Caki2 (cell line): ENCODE measurements around the gene TSEN34. TPM values are rescaled to one million over a fixed set of nuclear protein-coding genes. Genes with fewer than 3 reads are reported as not detected.
A peak's percentile ranks its signal among the peaks of the same experiment; 100 is the strongest.
"Not testable (repeated sequence)": the region's sequence is repeated elsewhere in the genome, so short reads cannot be mapped to it uniquely, and the experiment has no call there.

Experiments used
- DNase-seq: peaks from one replicate; pipeline ENCODE4 v3.0.0-alpha.2; 2015; ENCODE audit warnings: low read depth
- in situ Hi-C: cut with HindIII; loops from 2 replicates; pipeline ENCODE4 v1.10.0; 2016; ENCODE audit warnings: low sequenced_read_pairs, low pct_unique_long_range_greater_than_20kb, mixed read lengths
- total RNA-seq: library from RNA; depleted of rRNA; stranded (reverse); fragments of >200 nt; shearing (Covaris generic); gene quantifications from 2 replicates; pipeline ENCODE4 v1.2.3, GENCODE V29; 2014; ENCODE audit warnings: low replicate concordance

Gene TSEN34
- total RNA-seq, 1 experiment from 2014 or later = 219 TPM

DNA sequence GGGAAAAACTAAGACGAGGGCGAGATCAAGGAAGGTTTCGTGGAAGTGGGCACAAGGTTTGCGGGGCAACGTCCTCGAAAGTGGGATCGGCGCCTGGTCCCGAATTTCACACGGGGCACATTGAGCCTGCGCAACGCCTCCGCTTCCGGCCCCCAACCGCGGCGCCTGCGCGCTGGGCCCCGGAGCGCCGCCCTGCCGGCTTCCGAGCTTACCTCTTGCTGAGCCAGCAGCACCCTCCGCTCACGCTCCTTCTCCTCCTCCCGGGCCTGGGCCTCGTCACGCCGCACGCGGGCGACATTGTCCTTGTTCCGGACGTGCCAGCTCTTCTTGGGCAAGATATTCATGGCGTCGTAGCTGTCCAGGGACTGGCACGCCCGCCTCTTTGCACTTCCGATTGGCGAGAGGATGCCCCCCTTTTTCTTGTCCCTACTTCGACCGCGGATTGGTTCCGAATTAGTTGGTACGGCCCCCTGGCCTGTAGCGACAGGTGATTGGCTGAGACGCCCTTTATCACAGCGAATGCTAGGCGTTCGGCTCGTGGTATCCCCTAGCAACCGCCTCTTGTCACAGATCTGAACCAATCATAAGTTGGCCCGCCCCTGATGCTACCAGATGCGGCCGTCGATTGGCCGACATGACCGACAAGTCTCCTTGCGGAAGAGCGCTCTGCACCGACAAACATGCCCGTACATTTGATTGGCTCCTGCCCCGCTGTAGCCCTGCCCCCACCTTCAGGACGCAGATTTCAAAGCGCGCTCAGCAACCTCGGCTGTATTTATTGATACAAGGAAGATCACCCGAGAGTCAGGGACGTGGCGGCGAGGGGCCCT is 31.5 kb upstream of the TSEN34 start, which contains the start of gene LENG1:
Gene LENG1, minus strand, starts transcription at position 370 of the 830 bp plus-strand sequence. Its CDS starts 26 bp downstream, at position 344.
- DNase-seq = peak; percentile 100
- in situ Hi-C loops = no loop called here

DNA sequence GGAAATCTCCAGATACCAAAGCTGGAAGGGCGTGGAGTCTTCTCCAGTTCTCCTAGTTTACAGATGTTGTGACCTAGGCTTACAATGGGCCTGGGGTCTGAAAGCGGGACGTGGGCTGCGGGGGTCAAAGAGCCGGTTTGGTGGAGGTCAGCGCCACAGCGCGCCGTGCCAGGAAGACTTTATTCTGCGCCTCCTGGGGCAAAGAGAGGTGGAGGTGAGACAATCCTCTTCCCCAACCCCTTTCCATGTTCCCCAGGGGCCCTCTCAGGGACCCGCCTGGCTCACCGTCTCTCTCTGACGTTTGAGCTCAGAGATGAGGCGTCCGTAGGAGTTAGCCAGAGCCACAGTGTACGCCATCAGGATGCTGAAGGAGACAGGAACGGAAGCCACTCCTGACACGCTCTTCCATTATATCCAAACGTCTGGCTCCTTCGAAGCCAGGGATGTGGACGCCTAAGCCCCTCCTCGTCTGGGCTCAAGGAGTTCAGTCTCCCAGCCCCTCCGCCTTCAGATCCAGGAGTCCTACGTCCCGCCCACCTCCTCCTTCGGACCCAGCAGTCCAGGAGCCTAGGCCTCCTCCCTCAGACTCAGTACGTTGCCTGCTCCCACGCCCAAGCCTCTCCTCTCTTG is 30.8 kb upstream of the TSEN34 start:
- in situ Hi-C loops = no loop called here
- DNase-seq = no peak

DNA sequence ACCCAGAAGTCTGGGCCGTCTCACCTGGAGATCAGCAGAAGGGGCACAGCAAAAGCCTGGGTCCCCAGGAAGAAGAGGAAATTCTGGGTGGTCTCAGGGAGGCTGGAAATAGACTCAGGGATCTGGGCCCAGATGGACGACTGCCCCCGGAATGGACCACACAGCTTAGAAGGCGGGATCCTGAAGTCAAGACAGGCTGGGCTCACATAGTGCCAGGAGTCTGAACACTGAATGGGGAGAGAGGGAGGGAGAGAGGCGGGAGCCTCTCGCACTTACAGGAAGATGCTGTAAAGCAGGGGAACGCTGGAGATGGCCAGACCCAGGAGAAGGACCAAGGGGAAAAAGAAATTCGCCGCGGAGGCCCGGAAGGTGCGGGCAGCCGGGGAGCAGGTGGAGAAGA is 30.3 kb upstream of the TSEN34 start:
- no peak for DNase-seq
- in situ Hi-C loops = no loop called here

DNA sequence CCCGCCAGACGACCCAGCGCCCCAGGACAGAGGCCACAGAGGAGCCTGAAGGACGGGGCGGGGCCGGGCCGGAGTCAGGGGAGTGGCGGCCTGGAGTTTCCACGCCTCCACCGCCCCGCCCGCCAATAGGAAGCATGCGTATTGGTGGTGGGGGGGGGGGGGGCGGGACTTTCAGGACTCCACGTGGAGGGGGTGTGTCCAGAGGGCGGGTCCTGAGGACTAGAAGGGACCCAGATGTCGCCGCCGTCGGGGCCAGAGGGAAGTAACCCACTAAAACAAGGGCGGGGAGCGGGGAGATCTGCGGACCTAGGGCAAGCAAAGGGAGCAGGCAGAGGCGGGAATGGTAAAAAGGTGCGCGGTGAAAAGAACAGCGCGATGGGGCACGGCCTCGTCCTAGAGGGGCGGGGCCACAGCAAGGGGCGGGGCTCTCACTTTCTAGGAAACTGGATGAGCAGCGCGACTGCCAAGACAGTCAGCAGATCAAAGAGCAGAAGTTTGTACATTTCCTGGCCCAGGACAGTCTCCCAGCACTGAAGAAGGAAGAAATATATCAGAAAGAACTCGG is 28.8 kb upstream of the TSEN34 start:
- DNase-seq = peak; percentile 89
- in situ Hi-C loops = no loop called here

DNA sequence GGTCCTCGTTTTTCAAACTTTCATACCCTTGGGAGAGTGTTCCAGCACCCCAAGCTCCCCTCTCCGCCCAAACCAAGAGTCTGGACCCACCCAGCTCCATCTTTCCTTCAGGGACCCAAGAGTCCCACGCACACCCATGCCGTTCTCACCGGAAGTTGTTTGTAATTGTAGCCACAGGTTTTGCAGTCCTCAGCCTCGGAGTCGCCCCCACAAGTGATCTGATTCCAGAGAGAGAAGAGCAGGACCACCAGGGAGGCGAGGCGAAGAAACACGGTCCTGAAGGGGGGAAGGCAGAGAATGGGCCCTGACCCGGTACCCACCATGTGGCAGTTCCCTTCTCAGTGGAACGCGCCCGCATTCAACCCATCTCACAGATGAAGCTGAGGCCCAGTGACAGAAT is 28.2 kb upstream of the TSEN34 start:
- no peak for DNase-seq
- in situ Hi-C loops = no loop called here

DNA sequence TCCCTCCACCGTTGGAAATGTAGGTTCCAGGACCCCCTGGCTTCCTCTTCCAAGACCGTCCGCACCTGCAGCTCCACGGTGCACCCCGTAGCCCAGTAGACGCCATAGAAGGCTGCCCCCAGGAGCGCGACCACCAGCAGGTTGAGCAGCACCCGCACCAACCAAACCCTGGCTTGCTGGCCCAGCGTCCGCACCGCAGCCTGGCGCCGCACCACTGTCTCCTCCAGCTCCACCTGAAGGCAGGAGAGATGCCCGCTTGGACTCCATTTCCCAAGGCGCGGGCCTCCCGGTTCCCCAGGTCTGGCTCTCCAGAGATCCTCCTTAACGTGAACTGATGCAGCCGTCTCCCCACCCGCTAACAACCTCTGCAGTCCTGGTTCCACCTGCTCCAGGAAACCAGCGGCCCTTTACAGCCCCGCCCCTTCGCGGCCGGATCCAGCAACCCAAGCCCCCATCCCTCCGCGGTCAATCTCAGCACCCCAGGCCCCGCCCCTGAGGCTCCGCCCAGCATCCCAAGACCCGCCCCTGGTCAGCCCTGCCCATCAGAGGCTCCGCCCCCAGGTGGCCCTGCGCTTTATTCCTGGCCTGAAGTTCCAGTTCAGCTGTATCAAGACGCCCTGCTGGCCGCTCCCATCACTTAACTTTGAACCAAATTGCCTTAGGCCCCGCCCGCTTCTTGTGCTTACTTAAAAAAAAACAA is 26.6 kb upstream of the TSEN34 start:
- DNase-seq = no peak
- in situ Hi-C loops = no loop called here

DNA sequence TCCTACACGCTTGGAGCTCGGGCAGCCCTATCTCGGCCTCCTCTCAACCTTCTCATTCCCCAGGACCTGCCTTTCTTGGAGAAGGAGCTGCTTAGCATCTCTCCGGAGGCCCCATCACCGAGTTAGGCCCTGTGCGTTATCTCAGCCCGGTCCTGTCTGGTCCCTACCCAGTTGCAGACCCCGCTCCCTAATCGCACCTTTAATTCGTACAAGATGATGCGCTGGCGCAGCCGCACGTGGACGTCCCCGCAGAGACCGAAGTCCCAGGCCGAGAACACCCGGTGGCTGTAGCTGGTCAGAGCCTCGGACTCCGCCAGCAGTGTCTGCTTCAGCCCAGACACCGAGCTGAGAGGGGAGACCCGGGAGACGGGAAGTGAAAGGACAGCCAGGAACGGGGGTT is 25.9 kb upstream of the TSEN34 start:
- in situ Hi-C loops = no loop called here
- DNase-seq = no peak

DNA sequence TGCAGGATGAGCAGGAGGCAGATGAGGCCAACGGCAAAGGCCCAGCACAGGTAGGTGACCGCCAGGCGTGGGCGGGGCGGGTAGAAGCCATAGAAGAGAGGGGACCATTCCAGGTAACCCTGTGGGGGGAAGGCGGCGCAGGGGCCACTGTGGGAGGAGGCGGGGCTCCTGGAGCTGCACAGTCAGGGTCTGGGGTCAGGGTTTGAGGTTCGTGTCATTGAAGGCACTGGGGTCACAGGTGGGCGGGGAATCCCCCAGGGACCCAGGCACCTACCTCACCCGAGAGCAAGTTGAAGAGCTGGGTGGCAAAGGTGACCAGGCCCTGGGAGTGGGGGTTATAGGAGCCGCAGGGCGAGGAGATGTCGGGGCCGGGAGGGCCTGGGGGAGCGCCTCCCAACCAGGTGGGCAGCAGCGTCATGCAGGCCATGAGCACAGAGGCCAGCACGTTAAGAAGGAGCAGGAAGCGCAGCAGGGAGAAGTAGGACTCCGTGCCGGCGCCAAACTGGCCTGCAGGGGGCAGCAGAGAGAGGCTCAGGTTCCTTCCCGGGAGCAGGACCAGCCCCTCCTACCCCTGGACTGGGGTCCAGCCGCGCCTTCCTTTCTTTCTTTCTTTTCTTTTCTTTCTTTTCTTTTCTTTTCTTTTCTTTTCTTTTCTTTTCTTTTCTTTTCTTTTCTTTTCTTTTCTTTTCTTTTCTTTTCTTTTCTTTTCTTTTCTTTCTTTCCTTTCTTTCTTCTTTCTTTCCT is 22.8 kb upstream of the TSEN34 start:
- peak; percentile 82 for DNase-seq
- in situ Hi-C loops = no loop called here

DNA sequence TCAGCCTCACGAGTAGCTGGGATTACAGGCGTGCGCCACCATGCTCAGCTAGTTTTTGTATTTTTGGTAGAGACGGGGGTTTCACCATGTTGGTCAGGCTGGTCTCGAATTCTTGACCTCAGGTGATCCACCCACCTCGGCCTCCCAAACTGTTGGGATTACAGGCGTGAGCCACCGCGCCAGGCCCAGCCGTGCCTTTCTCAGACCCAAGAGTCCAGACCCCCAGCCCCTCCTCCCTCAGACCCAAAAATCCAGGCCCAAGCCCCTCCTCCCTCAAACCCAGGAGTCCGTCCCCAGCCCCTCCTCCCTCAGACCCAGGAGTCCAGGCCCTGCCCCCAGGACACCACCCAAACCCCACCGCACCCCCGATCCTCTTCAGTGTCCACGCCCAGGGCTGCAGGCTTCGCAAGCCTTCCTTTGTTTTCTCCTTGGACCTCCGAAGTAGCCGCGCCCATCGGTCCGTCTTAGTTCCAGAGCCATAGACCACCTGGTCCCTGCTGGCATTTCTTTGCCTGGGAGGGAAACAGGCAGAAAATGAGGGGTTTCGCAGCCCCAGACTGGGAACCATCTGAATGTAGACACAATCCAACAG is 21.9 kb upstream of the TSEN34 start:
- in situ Hi-C loops = no loop called here
- DNase-seq = no peak

DNA sequence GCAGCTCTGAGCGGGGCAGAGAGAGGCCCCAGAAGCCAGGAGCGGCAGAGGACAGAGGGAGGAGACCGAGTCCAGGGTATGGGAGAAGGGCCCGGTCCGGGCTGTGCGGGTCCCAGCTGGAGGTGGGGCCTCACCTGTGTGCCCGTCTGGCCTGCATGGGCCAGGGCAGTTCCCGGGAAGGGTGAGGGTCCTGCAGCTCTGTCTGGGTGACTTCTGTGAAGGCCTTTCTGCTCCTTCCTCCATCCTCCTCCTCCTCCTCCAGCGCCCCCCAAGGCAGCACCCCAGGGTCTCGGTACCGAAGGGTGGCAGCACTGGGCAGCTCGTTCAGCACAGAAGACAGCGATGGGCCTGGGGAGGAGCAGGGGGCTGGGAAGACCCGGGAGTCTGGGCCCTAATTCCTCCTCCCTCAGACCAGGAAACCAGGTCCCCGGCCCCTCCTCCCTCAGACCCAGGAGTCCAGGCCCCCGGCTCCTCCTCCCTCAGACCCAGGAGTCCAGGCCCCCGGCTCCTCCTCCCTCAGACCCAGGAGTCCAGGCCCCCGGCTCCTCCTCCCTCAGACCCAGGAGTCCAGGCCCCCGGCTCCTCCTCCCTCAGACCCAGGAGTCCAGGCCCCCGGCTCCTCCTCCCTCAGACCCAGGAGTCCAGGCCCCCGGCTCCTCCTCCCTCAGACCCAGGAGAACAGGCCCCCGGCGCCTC is 19.2 kb upstream of the TSEN34 start:
- in situ Hi-C loops, DNase-seq: not testable (repeated sequence)

DNA sequence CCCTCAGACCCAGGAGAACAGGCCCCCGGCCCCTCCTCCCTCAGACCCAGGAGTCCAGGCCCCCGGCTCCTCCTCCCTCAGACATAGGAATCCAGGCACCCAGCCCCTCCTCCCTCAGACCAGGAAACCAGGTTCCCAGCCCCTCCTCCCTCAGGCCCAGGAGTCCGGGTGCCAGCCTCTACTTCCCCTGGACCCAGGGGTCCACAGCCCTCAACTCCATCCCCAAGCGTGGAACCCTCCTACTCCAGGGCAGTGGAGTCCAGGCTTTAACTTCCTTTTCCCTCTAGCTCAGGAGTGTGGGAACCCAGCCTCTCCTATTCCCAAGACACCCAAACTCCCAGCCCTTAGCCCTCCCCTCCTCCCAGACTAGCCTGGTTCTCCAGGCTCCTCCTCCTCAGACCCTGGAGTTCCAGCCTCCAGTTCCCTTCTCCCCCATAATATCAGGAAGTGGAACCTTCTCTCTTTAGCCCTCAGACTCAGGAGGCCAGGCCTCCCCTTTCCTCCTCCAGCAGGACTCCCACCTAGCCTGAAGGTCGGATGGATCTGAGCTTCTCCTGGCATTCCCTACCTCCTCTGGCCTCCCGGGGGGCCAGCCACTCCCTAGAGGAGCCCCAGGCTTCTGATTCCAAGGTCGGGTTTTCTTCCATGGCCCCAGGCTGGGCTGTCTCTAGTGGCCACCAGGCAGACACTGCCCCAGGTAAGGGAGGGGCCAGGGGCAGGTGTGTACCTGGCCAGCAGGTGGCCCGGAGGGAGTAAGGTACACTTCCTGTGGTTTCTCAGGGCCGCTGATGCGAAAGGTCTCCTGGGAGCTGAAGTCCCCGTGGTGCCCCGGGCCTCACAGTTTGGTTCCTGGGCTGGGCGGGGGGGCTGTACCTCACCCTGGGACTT is 18.4 kb upstream of the TSEN34 start, which contains the start of gene TMC4:
Gene TMC4, minus strand, starts transcription at position 690 of the 888 bp plus-strand sequence. Its CDS starts 43 bp downstream, at position 647.
- in situ Hi-C loops = no loop called here

DNA sequence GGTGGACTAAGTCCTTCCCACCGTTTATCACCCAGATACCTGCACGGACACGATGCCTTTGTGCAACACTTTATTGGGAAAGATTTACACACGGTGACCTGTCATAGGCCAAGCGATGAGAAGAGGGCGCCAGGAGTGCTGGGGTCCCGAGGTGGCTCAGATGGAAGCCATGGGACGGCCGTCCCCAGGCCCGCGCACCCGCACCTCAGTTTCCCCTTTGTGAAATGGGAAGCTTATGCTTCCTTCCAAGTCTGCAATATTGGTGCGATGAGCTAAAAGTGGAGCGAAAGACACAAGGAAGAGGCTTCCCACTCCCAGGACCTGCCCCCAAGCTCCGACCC is 17.8 kb upstream of the TSEN34 start:
- no peak for DNase-seq
- in situ Hi-C loops = no loop called here

More for the DNA sequence above, 18.4 kb upstream of the TSEN34 start, which contains the start of gene TMC4:
- DNase-seq = no peak

DNA sequence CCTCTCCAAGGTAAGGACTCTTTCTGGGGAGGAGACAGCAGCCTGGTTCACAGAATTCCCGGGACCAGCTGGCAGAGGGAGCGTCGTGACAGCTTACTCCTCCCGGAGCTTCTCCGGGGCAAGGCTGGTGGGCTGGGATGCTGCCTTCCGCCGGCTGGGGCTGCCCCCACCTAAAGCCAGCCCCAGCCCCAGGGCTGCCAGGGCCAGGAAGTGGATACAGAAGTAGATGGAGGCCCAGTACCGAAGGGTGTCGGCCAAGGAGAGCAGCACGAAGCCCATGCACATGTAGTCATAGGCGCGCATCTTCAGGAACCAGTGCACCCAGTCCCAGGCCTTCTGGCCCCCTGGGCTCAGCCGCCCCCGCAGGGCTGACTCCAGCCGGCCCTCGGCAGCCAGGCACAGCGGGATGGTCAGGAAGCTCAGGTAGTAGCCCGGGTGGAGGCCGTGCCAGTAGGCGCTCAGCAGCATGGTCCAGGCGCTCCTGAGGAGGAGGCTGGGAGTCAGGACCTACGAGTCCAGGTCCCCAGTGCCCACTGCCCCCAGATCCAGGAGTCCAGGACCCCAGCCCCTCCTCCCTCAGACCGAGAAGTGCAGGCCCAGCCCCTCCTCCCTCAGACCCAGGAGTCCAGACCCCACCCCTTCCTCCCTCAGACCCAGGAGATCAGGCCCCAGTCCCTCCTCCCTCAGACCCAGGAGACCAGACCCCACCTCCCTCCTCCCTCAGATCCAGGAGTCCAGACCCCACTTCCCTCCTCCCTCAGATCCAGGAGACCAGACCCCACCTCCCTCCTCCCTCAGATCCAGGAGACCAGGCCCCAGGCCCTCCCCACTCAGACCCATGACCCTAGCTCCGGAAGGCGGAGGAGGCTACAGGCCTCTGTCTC is 16.9 kb upstream of the TSEN34 start:
- in situ Hi-C loops = no loop called here
- no peak for DNase-seq

DNA sequence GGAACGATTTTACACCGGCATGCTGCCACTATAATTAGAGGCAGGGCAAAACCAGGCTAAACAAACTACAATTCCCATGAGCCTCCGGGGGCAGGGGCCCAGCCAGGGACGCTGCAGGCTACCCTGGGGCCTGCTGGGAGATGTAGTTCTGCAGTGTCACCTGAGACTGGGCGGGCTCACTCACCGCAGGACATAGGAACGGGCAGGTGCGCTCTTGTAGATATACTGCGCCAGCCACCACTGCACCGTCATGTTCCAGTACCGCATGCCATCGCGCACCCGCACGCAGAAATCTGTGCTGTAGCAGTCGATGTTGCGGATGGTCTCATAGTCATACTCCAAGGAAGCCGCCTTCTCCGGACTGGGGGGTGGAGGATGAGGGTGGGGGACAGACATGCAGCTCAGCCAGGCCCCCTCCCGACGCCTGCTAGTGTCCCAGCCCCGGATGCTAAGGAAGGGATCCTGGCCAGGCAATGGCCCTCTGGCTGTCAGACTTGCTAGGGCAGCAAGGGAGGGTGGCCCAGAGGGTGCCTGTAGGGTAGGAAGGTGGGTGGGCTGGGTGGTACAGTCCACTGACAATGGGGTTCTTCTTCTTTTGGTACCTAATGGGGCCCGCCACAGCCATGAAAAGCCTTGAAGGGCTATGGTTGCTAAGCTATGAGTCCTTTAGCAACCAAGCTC is 12.4 kb upstream of the TSEN34 start:
- no peak for DNase-seq
- in situ Hi-C loops = no loop called here

DNA sequence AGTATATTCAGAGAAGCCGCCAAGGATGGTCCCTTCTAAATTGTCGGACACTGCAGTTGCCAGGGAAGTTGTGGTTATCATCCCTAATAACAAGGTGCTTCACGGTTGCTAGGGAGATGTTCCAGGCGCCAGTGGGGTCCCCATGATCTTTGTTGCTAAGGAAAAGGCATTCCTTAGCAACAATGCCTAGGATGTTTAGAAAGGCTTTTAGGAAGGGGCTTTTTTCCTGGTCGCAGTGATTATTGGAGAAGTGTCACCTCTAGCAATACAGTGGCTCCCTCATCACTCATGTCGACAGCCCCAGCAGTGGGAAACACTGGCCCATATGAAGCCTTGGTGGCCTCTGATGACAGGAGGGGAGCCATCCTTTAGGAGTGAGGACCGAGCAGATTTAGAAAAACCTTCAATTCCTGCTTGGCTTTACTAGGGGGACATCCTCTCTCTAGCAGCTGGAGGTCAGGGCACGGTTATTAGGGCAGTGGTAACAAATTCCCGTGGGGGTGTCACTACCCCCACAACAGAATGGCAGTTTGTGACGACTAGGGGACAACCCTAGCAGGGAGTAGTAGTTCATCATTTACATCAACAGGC is 11.8 kb upstream of the TSEN34 start:
- in situ Hi-C loops = no loop called here
- no peak for DNase-seq
